ENCODE measurements around the gene BBS2. TPM values are rescaled to one million over a fixed set of nuclear protein-coding genes. Genes with fewer than 3 reads are reported as not detected.

BBS2 gene
- total RNA-seq, 4 donors from 2014 or later, result 55.1 to 98.6 (median 57.4) TPM

DNA sequence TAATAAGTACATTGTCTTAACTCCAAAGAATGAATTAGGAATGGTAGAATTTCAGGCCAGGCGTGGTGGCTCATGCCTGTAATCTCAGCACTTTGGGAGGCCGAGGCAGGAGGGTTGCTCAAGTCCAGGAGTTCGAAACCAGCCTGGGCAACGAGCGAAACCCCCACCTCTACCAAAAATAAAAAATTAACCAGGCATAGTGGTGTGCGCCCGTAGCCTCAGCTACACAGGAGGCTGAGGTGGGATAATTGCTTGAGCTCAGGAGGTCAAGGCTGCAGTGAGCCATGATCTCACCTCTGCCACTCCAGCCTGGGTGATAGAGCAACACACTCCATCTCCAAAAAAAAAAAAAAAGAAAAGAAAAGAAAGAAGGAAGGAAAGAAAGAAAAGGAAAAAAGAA, 18.5 kb upstream of the BBS2 start:
- Histone ChIP-seq H3K36me3 (no peaks in the 10 kb centered on the region), H3K27ac (no peak overlapping the region), H3K27me3 (no peaks in the 10 kb centered on the region), H3K9me3 (no peaks in the 10 kb centered on the region), H3K4me1 (no peaks in the 10 kb centered on the region), H3K4me3 (replicated peaks in 1 of 3) (no peak overlapping the region)
- 93% methylated on average over 7 of the region's 7 CpGs for WGBS, 2 donors
- DNase-seq, result no peak
- no peak for TF ChIP-seq POLR2A (IDR thresholded peaks at IDR 0.05)
- TF ChIP-seq, protein P1, sequence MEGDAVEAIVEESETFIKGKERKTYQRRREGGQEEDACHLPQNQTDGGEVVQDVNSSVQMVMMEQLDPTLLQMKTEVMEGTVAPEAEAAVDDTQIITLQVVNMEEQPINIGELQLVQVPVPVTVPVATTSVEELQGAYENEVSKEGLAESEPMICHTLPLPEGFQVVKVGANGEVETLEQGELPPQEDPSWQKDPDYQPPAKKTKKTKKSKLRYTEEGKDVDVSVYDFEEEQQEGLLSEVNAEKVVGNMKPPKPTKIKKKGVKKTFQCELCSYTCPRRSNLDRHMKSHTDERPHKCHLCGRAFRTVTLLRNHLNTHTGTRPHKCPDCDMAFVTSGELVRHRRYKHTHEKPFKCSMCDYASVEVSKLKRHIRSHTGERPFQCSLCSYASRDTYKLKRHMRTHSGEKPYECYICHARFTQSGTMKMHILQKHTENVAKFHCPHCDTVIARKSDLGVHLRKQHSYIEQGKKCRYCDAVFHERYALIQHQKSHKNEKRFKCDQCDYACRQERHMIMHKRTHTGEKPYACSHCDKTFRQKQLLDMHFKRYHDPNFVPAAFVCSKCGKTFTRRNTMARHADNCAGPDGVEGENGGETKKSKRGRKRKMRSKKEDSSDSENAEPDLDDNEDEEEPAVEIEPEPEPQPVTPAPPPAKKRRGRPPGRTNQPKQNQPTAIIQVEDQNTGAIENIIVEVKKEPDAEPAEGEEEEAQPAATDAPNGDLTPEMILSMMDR (IDR thresholded peaks at IDR 0.05), result no peak
- intact Hi-C loops (cut with DNase I), result loop anchor here (10.0 kb wide), 1 partner anchor 56 kb away; no protein-coding TSS in a partner anchor

DNA sequence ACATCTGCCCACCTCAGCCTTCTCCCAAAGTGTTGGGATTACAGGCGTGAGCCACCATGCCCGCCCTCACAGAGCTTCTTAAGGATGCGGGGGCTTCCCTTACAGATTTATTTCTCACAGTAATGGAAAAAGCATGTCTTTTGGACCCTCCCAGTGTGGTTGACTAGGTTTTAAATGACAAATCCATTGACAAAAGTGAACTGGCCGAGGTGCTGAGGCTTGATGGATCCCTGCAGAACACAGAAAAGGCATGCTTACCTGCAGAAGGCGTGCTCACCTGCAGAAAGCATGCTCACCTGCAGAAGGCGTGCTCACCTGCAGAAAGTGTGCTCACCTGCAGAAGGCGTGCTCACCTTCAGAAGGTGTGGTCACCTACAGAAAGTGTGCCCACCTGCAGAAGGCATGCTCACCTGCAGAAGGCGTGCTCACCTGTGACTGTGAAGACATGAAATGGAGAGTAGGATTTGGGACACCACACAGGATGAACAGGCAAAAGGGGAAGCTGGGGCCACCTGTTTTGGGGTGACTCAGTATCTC, 15.1 kb upstream of the BBS2 start:
- Histone ChIP-seq H3K4me1 (no peaks in the 10 kb centered on the region), H3K27me3 (no peaks in the 10 kb centered on the region), H3K4me3 (replicated peaks in 1 of 3) (no peak overlapping the region), H3K27ac (no peak overlapping the region), H3K36me3 (no peaks in the 10 kb centered on the region), H3K9me3 (no peaks in the 10 kb centered on the region)
- no peak for DNase-seq
- intact Hi-C loops (cut with DNase I), result loop anchor here (10.0 kb wide), 1 partner anchor 60 kb away; no protein-coding TSS in a partner anchor
- WGBS, 2 donors, result 85 to 93% methylated on average over 6 to 8 of the region's 8 CpGs
- TF ChIP-seq, protein P1 (IDR thresholded peaks at IDR 0.05), result no peak
- TF ChIP-seq POLR2A (IDR thresholded peaks at IDR 0.05), result no peak

DNA sequence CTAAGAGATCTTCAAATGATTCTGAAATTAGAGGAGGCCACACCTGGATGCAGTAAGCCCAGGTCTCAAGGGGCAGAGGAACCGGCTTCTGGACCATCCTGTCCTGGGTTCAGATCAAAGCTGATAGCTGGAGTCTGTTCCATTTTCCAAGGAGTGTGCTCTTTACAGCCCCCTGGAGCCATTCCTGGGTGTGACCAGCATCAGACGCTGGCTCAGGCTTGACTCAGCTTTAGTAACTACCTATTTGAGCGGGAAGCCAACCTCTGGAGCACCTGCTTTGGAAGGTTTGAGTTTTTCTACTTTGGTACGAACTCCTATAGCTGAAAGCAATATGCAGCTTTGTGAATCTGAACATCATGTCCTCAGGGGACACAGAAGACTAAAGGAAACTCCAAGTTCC, 12.9 kb upstream of the BBS2 start:
- 71 to 82% methylated on average over 4 of the region's 4 CpGs for WGBS, 2 donors
- Histone ChIP-seq H3K4me3 (replicated peaks in 1 of 3) (no peak overlapping the region), H3K27me3 (no peaks in the 10 kb centered on the region), H3K9me3 (no peaks in the 10 kb centered on the region), H3K27ac (no peak overlapping the region), H3K36me3 (no peaks in the 10 kb centered on the region), H3K4me1 (no peaks in the 10 kb centered on the region)
- intact Hi-C loops (cut with DNase I), result loop anchor here (10.0 kb wide), 1 partner anchor 62 kb away; no protein-coding TSS in a partner anchor
- DNase-seq, result no peak
- TF ChIP-seq POLR2A (IDR thresholded peaks at IDR 0.05), result no peak
- TF ChIP-seq, protein P1 (IDR thresholded peaks at IDR 0.05), result no peak

DNA sequence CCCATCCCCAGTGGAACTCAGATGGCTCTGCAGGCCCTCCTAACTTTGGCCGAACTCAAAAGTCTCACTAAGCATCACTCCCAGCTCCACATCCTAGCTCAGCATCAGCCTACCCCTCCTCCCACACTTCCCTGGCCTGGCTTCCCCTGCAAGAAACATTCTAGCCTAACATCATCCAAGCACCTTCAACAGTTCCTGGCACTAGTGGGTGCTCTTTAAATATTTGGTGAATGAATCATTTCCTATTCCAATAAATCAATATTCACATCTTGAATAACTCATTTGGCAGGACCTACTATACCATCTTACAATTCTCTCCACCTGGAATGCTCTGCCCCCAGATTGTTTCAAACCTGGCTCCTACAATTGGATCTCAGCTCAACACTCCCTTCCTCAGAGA, 11.0 kb upstream of the BBS2 start:
- H3K36me3 ChIP-seq, result no peaks in the 10 kb centered on the region
- no peak overlapping the region for H3K4me3 ChIP-seq (replicated peaks in 1 of 3)
- no peaks in the 10 kb centered on the region for H3K9me3 ChIP-seq
- DNase-seq, result no peak
- intact Hi-C loops (cut with DNase I), result loop anchor here (10.0 kb wide), 1 partner anchor 64 kb away; no protein-coding TSS in a partner anchor
- H3K4me1 ChIP-seq, result no peaks in the 10 kb centered on the region
- H3K27ac ChIP-seq, result no peak overlapping the region
- no peaks in the 10 kb centered on the region for H3K27me3 ChIP-seq
- TF ChIP-seq, protein P1 (IDR thresholded peaks at IDR 0.05), result no peak
- no peak for TF ChIP-seq POLR2A (IDR thresholded peaks at IDR 0.05)
- WGBS, 2 donors, result 69 to 92% methylated on average over 1 of the region's 1 CpG

DNA sequence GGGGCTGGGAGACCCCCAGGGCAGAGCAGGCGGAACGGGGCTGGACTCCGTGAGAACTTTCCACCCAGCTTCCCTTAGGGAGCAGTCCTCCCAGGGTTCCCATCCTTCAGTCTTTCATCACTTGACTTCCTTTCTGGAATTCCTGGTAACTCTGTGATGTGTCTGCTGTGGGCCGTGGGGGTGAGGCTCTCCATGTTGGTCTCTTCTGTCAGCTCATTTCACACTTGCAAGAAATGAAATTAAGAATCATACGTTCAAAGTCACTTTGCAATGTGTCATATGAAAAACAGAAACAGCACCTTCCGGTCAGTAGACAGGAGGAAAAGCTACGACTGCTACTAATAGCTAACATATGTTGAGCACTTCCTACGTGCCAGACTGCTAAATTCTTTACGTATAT, 5.4 kb upstream of the BBS2 start:
- no peak overlapping the region for H3K27ac ChIP-seq
- H3K4me1 ChIP-seq, result no peaks in the 10 kb centered on the region
- TF ChIP-seq POLR2A (IDR thresholded peaks at IDR 0.05), result no peak
- TF ChIP-seq, protein P1 (IDR thresholded peaks at IDR 0.05), result no peak
- H3K27me3 ChIP-seq, result no peaks in the 10 kb centered on the region
- no peak overlapping the region for H3K4me3 ChIP-seq (replicated peaks in 1 of 3)
- no peaks in the 10 kb centered on the region for H3K36me3 ChIP-seq
- intact Hi-C loops (cut with DNase I), result no loop called here
- 69 to 77% methylated on average over 9 of the region's 9 CpGs for WGBS, 2 donors
- no peak for DNase-seq
- no peaks in the 10 kb centered on the region for H3K9me3 ChIP-seq
